ENCODE data around the gene DNM3. TPM values are rescaled to one million over a fixed set of nuclear protein-coding genes. Genes with fewer than 3 reads are reported as not detected.
"Not testable (repeated sequence)": the region's sequence is repeated elsewhere in the genome, so short reads cannot be mapped to it uniquely, and the experiment has no call there.

The DNM3 gene
- total RNA-seq, 1 donor from 2014 or later = 0.41 TPM

- Mint-ChIP-seq H3K9me3 (peaks cover 26% of the 10 kb centered on the region), H3K4me1 (ENCODE audit: low read depth) (peaks cover 14% of the 10 kb centered on the region)
- H3K36me3 Mint-ChIP-seq (ENCODE audit: low read depth); intact Hi-C loops (cut with micrococcal nuclease); H3K27ac Mint-ChIP-seq; H3K4me3 Mint-ChIP-seq (ENCODE audit: low read depth); DNase-seq (ENCODE audit: low spot score); H3K27me3 Mint-ChIP-seq (ENCODE audit: low read depth): not testable (repeated sequence)
These were observed 530.3 kb downstream of the DNM3 start for GRCh38 chr1:172371646-172372045.

DNA sequence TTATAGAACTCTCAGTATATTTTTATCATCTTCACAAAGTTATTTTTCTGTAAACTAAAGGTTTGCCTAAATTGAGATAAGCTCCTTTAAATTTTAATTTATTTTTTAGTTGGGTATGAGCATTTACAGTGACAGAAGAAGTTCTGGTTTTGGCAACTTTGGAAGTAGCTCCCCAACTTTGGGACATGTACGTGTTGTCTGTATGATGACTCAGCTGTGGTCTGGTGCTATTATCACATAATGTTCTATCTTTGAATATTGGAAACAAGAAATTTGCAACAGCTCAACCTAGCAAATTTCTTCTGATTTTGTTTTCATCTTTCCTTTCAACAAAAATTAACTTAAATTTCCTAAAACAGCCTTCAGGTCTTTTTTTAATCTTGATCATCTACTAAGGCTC lies 532.6 kb downstream of the DNM3 start:
- Mint-ChIP-seq H3K27me3 (ENCODE audit: low read depth) (no peaks in the 10 kb centered on the region), H3K27ac (no peak overlapping the region), H3K9me3 (peaks cover 5% of the 10 kb centered on the region), H3K4me3 (ENCODE audit: low read depth) (no peak overlapping the region), H3K4me1 (ENCODE audit: low read depth) (peaks cover 15% of the 10 kb centered on the region), H3K36me3 (ENCODE audit: low read depth) (no peaks in the 10 kb centered on the region)
- no peak for DNase-seq (ENCODE audit: low spot score)
- intact Hi-C loops (cut with micrococcal nuclease) = no loop called here

DNA sequence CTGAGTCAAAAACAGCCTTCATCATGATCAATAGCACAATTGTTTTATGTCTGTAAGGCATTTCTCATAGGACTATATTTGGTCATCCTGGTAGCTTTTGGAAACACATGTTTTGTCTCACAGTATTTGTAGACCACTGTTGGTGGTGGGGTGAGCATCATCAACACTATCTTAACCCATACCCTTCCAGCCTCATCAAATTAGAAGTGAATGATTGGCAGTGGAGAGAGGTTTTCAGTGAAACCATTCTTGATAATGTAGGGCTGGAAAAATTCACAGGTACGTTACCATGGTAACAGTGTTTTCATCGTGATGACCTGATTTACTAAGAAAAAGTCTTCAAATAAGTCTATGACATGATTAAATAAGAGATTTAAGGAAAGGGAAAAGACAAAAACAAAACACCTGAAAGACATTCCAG lies 533.9 kb downstream of the DNM3 start:
- no peaks in the 10 kb centered on the region for H3K27me3 Mint-ChIP-seq (ENCODE audit: low read depth)
- no peaks in the 10 kb centered on the region for H3K36me3 Mint-ChIP-seq (ENCODE audit: low read depth)
- no peak for DNase-seq (ENCODE audit: low spot score)
- peaks cover 21% of the 10 kb centered on the region for H3K4me1 Mint-ChIP-seq (ENCODE audit: low read depth)
- intact Hi-C loops (cut with micrococcal nuclease) = no loop called here
- H3K9me3 Mint-ChIP-seq = no peaks in the 10 kb centered on the region
- H3K4me3 Mint-ChIP-seq (ENCODE audit: low read depth) = no peak overlapping the region
- H3K27ac Mint-ChIP-seq = no peak overlapping the region

DNA sequence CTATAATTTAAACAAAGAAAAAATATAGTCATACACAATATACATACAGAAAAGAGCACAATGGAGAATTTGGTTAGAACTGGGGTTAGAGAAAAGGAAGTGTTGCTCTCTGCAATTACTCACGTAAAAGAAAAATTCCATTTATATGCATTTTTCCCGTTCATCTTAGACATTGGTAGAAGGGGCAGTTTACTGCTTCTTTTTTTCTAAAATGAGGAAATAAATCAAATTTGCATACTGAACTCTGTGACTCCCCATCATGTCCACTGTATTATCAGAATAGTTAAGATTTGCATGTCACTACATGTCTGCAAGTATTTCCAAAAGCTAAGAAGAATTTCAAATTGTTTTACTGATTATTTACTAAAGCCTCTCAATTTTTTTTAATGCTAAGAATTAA lies 535.1 kb downstream of the DNM3 start:
- Mint-ChIP-seq H3K27me3 (ENCODE audit: low read depth) (no peaks in the 10 kb centered on the region), H3K4me1 (ENCODE audit: low read depth) (peaks cover 31% of the 10 kb centered on the region), H3K4me3 (ENCODE audit: low read depth) (no peak overlapping the region), H3K9me3 (no peaks in the 10 kb centered on the region), H3K36me3 (ENCODE audit: low read depth) (no peaks in the 10 kb centered on the region), H3K27ac (no peak overlapping the region)
- intact Hi-C loops (cut with micrococcal nuclease) = no loop called here
- DNase-seq (ENCODE audit: low spot score) = no peak

GRCh38 chr1:172377565-172377964 lies 536.3 kb downstream of the DNM3 start:
- Mint-ChIP-seq H3K27me3 (ENCODE audit: low read depth) (no peaks in the 10 kb centered on the region), H3K4me3 (ENCODE audit: low read depth) (no peak overlapping the region), H3K27ac (no peak overlapping the region), H3K9me3 (no peaks in the 10 kb centered on the region), H3K36me3 (ENCODE audit: low read depth) (no peaks in the 10 kb centered on the region), H3K4me1 (ENCODE audit: low read depth) (peaks cover 36% of the 10 kb centered on the region)
- DNase-seq (ENCODE audit: low spot score) = no peak
- intact Hi-C loops (cut with micrococcal nuclease) = no loop called here

- no peaks in the 10 kb centered on the region for H3K9me3 Mint-ChIP-seq
- intact Hi-C loops (cut with micrococcal nuclease) = no loop called here
These were observed 536.9 kb downstream of the DNM3 start for GRCh38 chr1:172378109-172378760.

DNA sequence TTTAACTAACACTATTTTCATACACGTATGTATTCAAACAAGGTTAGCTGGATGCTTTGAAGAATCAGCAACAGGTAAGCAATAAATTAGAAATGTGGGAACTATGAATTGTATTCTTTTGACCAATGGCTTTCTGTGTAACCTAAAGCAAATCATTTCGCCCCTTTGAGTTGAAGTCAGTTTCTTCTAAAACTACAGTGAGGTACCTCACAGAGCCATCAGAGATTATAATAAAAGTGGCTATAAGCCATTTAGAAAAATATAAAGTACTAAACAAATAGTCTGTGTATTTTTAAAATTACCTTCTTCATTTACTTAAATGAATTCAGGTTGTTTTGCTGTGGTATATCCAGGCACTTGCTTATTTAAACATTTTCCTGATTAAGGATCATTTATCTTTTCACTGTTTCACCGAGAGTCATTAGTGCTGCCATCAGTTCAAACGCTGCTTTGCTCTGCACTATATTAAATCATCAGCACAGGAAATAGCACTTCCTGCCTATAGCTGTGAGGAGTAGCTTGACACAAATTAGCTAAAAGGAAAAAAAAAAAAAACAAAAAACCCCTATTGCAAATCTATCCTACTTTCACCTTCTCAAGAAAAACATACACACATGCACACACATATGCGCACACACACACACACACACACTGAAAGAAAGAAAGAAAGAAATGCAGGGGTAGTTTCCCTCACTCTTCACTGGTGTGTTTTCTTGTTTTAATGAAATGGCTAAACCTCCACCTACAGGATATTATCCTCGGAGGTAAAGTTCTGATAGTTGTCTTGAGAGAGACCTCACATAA lies 539.3 kb downstream of the DNM3 start:
- intact Hi-C loops (cut with micrococcal nuclease) = loop anchor here (1.0 to 2.0 kb wide), 4 partner anchors 14 to 200 kb away; no protein-coding TSS in a partner anchor
- peaks cover 26% of the 10 kb centered on the region for H3K4me1 Mint-ChIP-seq (ENCODE audit: low read depth)
- no peaks in the 10 kb centered on the region for H3K36me3 Mint-ChIP-seq (ENCODE audit: low read depth)
- DNase-seq (ENCODE audit: low spot score) = no peak
- no peaks in the 10 kb centered on the region for H3K9me3 Mint-ChIP-seq
- peak overlapping the region; percentile 52 for H3K4me3 Mint-ChIP-seq (ENCODE audit: low read depth)
- no peaks in the 10 kb centered on the region for H3K27me3 Mint-ChIP-seq (ENCODE audit: low read depth)
- peak overlapping the region; percentile 80 for H3K27ac Mint-ChIP-seq

More at GRCh38 chr1:172378109-172378760, 536.9 kb downstream of the DNM3 start:
- Mint-ChIP-seq H3K27ac (no peak overlapping the region), H3K36me3 (ENCODE audit: low read depth) (no peaks in the 10 kb centered on the region), H3K4me3 (ENCODE audit: low read depth) (no peak overlapping the region), H3K4me1 (ENCODE audit: low read depth) (peaks cover 36% of the 10 kb centered on the region), H3K27me3 (ENCODE audit: low read depth) (no peaks in the 10 kb centered on the region)
- DNase-seq (ENCODE audit: low spot score) = no peak

GRCh38 chr1:172381946-172382345 lies 540.6 kb downstream of the DNM3 start:
- Mint-ChIP-seq H3K4me1 (ENCODE audit: low read depth) (peaks cover 21% of the 10 kb centered on the region), H3K27ac (no peak overlapping the region)
- DNase-seq (ENCODE audit: low spot score) = no peak

GRCh38 chr1:172382406-172382805 lies 541.1 kb downstream of the DNM3 start:
- no peaks in the 10 kb centered on the region for H3K36me3 Mint-ChIP-seq (ENCODE audit: low read depth)
- H3K4me1 Mint-ChIP-seq (ENCODE audit: low read depth) = peaks cover 21% of the 10 kb centered on the region
- no peaks in the 10 kb centered on the region for H3K27me3 Mint-ChIP-seq (ENCODE audit: low read depth)
- DNase-seq (ENCODE audit: low spot score) = no peak
- H3K9me3 Mint-ChIP-seq = no peaks in the 10 kb centered on the region
- intact Hi-C loops (cut with micrococcal nuclease) = no loop called here
- no peak overlapping the region for H3K27ac Mint-ChIP-seq
- no peak overlapping the region for H3K4me3 Mint-ChIP-seq (ENCODE audit: low read depth)

More at GRCh38 chr1:172381946-172382345, 540.6 kb downstream of the DNM3 start:
- Mint-ChIP-seq H3K4me3 (ENCODE audit: low read depth) (no peak overlapping the region), H3K9me3 (no peaks in the 10 kb centered on the region), H3K36me3 (ENCODE audit: low read depth) (no peaks in the 10 kb centered on the region), H3K27me3 (ENCODE audit: low read depth) (no peaks in the 10 kb centered on the region)
- intact Hi-C loops (cut with micrococcal nuclease) = loop anchor here (2.0 kb wide), 2 partner anchors 111 to 201 kb away; no protein-coding TSS in a partner anchor

GRCh38 chr1:172382990-172383389 lies 541.7 kb downstream of the DNM3 start:
- Mint-ChIP-seq H3K27ac (no peak overlapping the region), H3K36me3 (ENCODE audit: low read depth) (no peaks in the 10 kb centered on the region), H3K9me3 (no peaks in the 10 kb centered on the region), H3K27me3 (ENCODE audit: low read depth) (no peaks in the 10 kb centered on the region), H3K4me3 (ENCODE audit: low read depth) (no peak overlapping the region), H3K4me1 (ENCODE audit: low read depth) (peaks cover 21% of the 10 kb centered on the region)
- intact Hi-C loops (cut with micrococcal nuclease) = no loop called here
- DNase-seq (ENCODE audit: low spot score) = no peak

GRCh38 chr1:172383536-172383935 lies 542.2 kb downstream of the DNM3 start:
- intact Hi-C loops (cut with micrococcal nuclease) = no loop called here
- H3K4me1 Mint-ChIP-seq (ENCODE audit: low read depth) = peaks cover 21% of the 10 kb centered on the region
- no peak overlapping the region for H3K27ac Mint-ChIP-seq
- no peak overlapping the region for H3K4me3 Mint-ChIP-seq (ENCODE audit: low read depth)
- no peaks in the 10 kb centered on the region for H3K36me3 Mint-ChIP-seq (ENCODE audit: low read depth)
- H3K9me3 Mint-ChIP-seq = no peaks in the 10 kb centered on the region
- no peak for DNase-seq (ENCODE audit: low spot score)
- no peaks in the 10 kb centered on the region for H3K27me3 Mint-ChIP-seq (ENCODE audit: low read depth)

DNA sequence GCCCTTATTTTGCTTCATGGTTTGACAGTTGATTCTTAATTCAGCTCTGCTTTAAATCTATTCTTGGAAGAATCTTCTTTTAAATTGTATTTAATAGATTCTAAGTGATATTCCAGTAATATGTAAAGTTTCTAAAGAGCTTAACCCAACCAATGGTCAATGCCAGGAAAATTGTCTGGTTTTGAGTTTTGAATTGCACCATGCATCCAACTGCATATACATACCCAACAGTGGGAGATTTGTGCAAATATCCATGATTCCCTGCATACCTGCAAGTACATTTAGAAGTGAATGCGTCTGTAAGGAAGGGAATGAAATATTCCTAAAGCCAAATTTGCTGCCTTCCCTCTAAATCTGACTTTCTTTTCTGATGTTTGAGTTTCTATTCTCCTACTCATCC lies 543.4 kb downstream of the DNM3 start:
- no peak for DNase-seq (ENCODE audit: low spot score)
- H3K4me3 Mint-ChIP-seq (ENCODE audit: low read depth) = no peak overlapping the region
- H3K36me3 Mint-ChIP-seq (ENCODE audit: low read depth) = no peaks in the 10 kb centered on the region
- intact Hi-C loops (cut with micrococcal nuclease) = no loop called here
- peaks cover 21% of the 10 kb centered on the region for H3K4me1 Mint-ChIP-seq (ENCODE audit: low read depth)
- H3K27ac Mint-ChIP-seq = no peak overlapping the region
- H3K9me3 Mint-ChIP-seq = no peaks in the 10 kb centered on the region
- H3K27me3 Mint-ChIP-seq (ENCODE audit: low read depth) = no peaks in the 10 kb centered on the region

GRCh38 chr1:172386046-172386445 lies 544.7 kb downstream of the DNM3 start:
- peaks cover 14% of the 10 kb centered on the region for H3K4me1 Mint-ChIP-seq (ENCODE audit: low read depth)
- intact Hi-C loops (cut with micrococcal nuclease) = no loop called here
- H3K27ac Mint-ChIP-seq = no peak overlapping the region
- no peaks in the 10 kb centered on the region for H3K36me3 Mint-ChIP-seq (ENCODE audit: low read depth)
- H3K27me3 Mint-ChIP-seq (ENCODE audit: low read depth) = peaks cover 3% of the 10 kb centered on the region
- no peaks in the 10 kb centered on the region for H3K9me3 Mint-ChIP-seq
- DNase-seq (ENCODE audit: low spot score) = no peak
- H3K4me3 Mint-ChIP-seq (ENCODE audit: low read depth) = no peak overlapping the region
